Upper lobe of left lung (tissue), 6 donors: Measurements from ENCODE around the gene CD34. TPM values are rescaled to one million over a fixed set of nuclear protein-coding genes. Genes with fewer than 3 reads are reported as not detected.

Experiments
- ATAC-seq, 2 donors: fragments of 200-7000 bp; cut with Tn5 transposase; one replicate each; pipeline ENCODE4 v1.9.1; 2022; ENCODE audit warnings: mild to moderate bottlenecking in 2 of 2, moderate library complexity in 2 of 2; ENCODE audit not compliant: low FRiP score in 2 of 2
- DNase-seq, 2 donors: peaks; one replicate each; pipeline ENCODE4 v3.0.0-alpha.2; 2019 to 2020
- H3K27ac ChIP-seq, 4 donors: fragments of 200-600 bp; sonication (generic); one replicate each; pipeline ENCODE4 v1.5.1; 2016 to 2019
- H3K27me3 ChIP-seq, 4 donors: fragments of 200-600 bp; sonication (generic); one replicate each; pipeline ENCODE4 v1.5.1; 2017 to 2019
- H3K36me3 ChIP-seq, 4 donors: fragments of 200-600 bp; sonication (generic); one replicate each; pipeline ENCODE4 v1.5.1; 2016 to 2019
- H3K4me1 ChIP-seq, 4 donors: fragments of 200-600 bp; sonication (generic); one replicate each; pipeline ENCODE4 v1.5.1; 2018 to 2019
- H3K4me3 ChIP-seq, 4 donors: fragments of 200-600 bp; sonication (generic); one replicate each; pipeline ENCODE4 v1.5.1; 2017 to 2019; ENCODE audit warnings: mild to moderate bottlenecking in 2 of 4, moderate library complexity in 1 of 4
- H3K9me3 ChIP-seq, 4 donors: fragments of 200-600 bp; sonication (generic); one replicate each; pipeline ENCODE4 v1.5.1; 2018 to 2019
- EP300 ChIP-seq, 4 donors: sonication (generic); formaldehyde crosslinking; IDR thresholded peaks; one replicate each; pipeline ENCODE4 v1.5.1; 2017; ENCODE audit warnings: antibody characterized with exemption in 4 of 4, control low read depth in 2 of 4
- POLR2A ChIP-seq, 4 donors: fragments of 450-650 bp; IDR thresholded peaks; one replicate each; pipeline ENCODE4 v1.5.1; 2016 to 2017; ENCODE audit warnings: antibody characterized with exemption in 4 of 4, mild to moderate bottlenecking in 2 of 4
- POLR2AphosphoS5 ChIP-seq, 2 donors: sonication (generic); formaldehyde crosslinking; IDR thresholded peaks; one replicate each; pipeline ENCODE4 v1.5.1; 2017; ENCODE audit warnings: antibody characterized with exemption in 2 of 2
- WGBS, 2 donors: methylation state at CpG; one replicate each; pipeline ENCODE4 v1.1.5; 2017 to 2018; 5-methylcytosine and 5-hydroxymethylcytosine counted together
- total RNA-seq, 6 donors: library from RNA; depleted of rRNA in 4 of 6; stranded (reverse); fragments of >200 nt in 4 of 6; gene quantifications; one replicate each; pipeline versions ENCODE4 v1.1.0 to v1.2.1, GENCODE V29; 2016 to 2021
- TF ChIP-seq, protein P1 (sequence below), 6 experiments: fragments of 450-650 bp in 4 of 6; fragments of 200-600 bp in 2 of 6; sonication (generic) in 2 of 6; IDR thresholded peaks; one replicate each; pipeline ENCODE4 v1.5.1; 2016 to 2019; ENCODE audit warnings: antibody characterized with exemption in 6 of 6
- donor health status: DM: no; HTN: no; CAD: no; lungs with moderate emphysema.
- donor health status: DM: no; HTN: yes; CAD: no; lungs with severe emphysema.

CD34 gene, protein sequence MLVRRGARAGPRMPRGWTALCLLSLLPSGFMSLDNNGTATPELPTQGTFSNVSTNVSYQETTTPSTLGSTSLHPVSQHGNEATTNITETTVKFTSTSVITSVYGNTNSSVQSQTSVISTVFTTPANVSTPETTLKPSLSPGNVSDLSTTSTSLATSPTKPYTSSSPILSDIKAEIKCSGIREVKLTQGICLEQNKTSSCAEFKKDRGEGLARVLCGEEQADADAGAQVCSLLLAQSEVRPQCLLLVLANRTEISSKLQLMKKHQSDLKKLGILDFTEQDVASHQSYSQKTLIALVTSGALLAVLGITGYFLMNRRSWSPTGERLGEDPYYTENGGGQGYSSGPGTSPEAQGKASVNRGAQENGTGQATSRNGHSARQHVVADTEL
- 10 to 100 TPM in 5 of 6 donors, 1 to 10 TPM in 1; 8.8 to 78.2 (median 22.4) TPM for total RNA-seq

DNA sequence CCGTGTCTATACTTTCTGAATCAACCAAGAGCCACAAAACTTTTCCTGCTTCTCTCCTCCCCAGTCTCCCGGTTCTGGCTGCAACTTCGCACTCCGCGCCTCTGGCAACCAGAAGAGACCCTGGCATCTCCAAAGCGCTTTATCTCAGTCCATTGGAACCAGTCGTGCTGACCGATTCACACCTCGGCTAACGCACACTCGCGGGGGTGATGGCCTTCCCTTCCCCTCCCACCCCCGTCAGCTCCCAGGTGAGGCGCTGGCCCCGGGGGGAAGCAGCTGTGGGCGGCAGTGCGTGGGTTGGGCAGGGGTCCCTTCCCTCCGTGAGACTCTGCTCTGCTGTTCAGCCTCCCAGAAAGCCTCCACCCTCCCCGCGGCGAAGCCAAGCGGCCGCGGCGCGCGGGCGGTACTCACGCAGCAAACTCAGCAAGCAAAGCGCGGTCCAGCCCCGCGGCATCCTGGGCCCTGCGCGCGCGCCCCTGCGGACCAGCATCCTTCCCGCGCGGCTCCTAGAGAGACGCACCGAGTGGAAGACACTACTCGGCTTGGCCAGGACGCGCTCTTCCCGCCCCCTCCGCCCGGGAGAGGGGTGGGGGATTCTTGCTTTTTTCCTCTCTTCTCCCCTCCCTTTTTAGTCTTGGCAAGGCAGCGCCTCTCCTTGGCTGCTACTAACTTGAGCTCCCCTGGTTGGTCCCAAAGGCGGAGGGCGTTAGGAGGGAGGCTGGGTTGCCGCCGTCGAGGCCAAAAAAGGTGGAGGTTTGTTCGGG, at the start of gene CD34:
TSS of gene CD34 (minus strand) at position 535 of the 764 bp plus-strand sequence. CDS start at position 490, 45 bp downstream.
- WGBS, 2 donors: 2 to 6% methylated on average over 16 to 49 of the region's 56 CpGs
- TF ChIP-seq EP300 (IDR thresholded peaks at IDR 0.05) (no peak), POLR2AphosphoS5 (IDR thresholded peaks at IDR 0.05) (no peak), POLR2A (IDR thresholded peaks at IDR 0.05) (peak in 1 of 4 donors; percentile 30)
- TF ChIP-seq, protein P1, sequence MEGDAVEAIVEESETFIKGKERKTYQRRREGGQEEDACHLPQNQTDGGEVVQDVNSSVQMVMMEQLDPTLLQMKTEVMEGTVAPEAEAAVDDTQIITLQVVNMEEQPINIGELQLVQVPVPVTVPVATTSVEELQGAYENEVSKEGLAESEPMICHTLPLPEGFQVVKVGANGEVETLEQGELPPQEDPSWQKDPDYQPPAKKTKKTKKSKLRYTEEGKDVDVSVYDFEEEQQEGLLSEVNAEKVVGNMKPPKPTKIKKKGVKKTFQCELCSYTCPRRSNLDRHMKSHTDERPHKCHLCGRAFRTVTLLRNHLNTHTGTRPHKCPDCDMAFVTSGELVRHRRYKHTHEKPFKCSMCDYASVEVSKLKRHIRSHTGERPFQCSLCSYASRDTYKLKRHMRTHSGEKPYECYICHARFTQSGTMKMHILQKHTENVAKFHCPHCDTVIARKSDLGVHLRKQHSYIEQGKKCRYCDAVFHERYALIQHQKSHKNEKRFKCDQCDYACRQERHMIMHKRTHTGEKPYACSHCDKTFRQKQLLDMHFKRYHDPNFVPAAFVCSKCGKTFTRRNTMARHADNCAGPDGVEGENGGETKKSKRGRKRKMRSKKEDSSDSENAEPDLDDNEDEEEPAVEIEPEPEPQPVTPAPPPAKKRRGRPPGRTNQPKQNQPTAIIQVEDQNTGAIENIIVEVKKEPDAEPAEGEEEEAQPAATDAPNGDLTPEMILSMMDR (IDR thresholded peaks at IDR 0.05): no peak
- H3K36me3 ChIP-seq: no peaks in the 10 kb centered on the region
- peak in 1 of 2 donors; percentile 80 for ATAC-seq
- peaks cover 0 to 8% (median 3%) of the 10 kb centered on the region in 4 donors for H3K27me3 ChIP-seq
- H3K9me3 ChIP-seq: no peaks in the 10 kb centered on the region
- H3K4me3 ChIP-seq: peak within 1 kb of the TSS; percentile 18 to 55 (median 50)
- H3K4me1 ChIP-seq: peaks cover 4 to 31% (median 25%) of the 10 kb centered on the region in 4 donors
- peak within 1 kb of the TSS; percentile 61 to 80 (median 79) for H3K27ac ChIP-seq
- DNase-seq: peak in 1 of 2 donors; percentile 90

DNA sequence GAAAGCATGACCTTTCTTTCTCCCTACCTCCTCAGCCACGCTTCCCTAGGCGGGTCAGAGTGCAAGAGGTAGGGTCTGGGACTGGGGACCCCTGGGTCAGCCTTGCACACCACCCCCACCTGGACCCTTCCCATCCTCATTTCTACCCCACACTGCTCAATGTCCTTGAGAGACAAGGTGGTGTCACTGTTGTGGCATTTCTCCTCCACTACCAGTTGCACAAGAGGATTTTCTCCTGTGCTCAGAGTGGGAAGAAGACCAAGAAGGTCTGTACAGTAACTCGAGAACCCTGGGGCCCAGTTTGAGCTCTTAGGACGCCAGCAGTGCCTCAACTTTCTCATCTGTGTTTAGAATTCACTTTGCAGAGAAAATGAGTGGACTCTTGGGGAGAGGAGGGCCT, 49.4 kb upstream of the CD34 start:
- H3K4me1 ChIP-seq: peaks cover 37 to 44% (median 39%) of the 10 kb centered on the region in 4 donors
- H3K27me3 ChIP-seq: no peaks in the 10 kb centered on the region
- H3K27ac ChIP-seq: peak overlapping the region in 1 of 4 donors; percentile 71
- WGBS, 2 donors: 87 to 92% methylated on average over 4 of the region's 4 CpGs
- no peaks in the 10 kb centered on the region for H3K36me3 ChIP-seq
- TF ChIP-seq EP300 (IDR thresholded peaks at IDR 0.05): no peak
- no peak for TF ChIP-seq POLR2AphosphoS5 (IDR thresholded peaks at IDR 0.05)
- TF ChIP-seq, protein P1 (IDR thresholded peaks at IDR 0.05): no peak
- TF ChIP-seq POLR2A (IDR thresholded peaks at IDR 0.05): no peak
- no peak overlapping the region for H3K4me3 ChIP-seq
- H3K9me3 ChIP-seq: no peaks in the 10 kb centered on the region
- ATAC-seq (no peak), DNase-seq (no peak)

DNA sequence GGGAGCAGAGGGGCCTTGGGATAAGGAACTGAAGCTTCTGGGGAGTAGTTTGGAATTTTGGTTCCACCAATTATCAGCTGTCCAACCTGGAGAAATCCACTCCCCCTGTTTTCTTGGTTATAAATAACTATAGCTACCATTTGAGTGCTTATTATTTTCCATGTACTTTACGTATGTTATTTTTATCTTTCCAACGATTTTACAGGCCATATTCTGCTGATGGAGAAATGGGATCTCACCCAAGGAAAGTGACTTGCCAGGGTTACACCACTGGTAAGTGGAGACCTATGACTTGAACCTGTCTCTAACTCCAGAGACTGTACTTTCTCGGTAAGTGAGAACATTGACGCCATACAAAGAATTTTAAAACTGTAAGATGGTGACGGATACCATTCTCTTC, 49.0 kb upstream of the CD34 start:
- TF ChIP-seq POLR2A (IDR thresholded peaks at IDR 0.05) (no peak), EP300 (IDR thresholded peaks at IDR 0.05) (no peak)
- TF ChIP-seq, protein P1 (IDR thresholded peaks at IDR 0.05): no peak
- Histone ChIP-seq H3K27me3 (no peaks in the 10 kb centered on the region), H3K9me3 (no peaks in the 10 kb centered on the region), H3K27ac (peak overlapping the region; percentile 45 to 71 (median 54)), H3K36me3 (no peaks in the 10 kb centered on the region), H3K4me3 (peak overlapping the region in 2 of 4 donors; percentile 38 to 54), H3K4me1 (peaks cover 37 to 44% (median 39%) of the 10 kb centered on the region in 4 donors)
- ATAC-seq (no peak), DNase-seq (no peak)
- 70 to 73% methylated on average over 5 of the region's 5 CpGs for WGBS, 2 donors

DNA sequence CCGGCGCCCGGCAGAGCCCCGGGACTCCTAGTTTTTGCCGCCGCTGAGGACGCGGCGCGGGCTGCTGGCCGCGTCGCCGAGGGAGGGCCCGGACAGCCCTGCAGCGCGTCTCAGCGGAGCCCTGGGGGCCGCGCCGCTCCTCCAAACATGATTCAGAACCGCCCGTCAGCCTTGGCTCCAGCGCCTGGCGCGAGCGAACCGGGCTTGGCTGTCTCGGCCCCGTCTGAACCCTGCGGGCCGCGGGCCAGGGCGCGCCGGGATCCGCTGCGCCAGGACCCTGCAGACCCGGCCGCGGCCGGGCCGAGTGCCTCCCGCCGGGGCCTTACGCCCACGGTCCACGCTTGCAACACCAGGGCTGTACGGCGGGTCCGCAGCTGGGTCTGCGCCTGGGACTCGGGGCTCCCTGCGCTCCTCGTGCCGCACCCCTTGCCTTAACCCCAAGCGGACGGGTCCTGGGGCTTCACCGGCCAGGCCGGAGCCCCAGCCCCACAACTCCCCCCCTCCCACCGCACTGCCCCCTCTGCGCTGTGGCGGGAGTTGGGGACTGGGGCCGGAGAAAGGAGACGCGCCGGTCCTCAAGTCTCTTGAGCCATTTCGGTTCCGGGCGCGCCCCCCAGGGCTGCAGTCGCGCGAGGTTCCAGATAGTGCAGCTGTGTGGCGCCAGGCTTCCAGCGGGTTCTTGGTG, 48.4 kb upstream of the CD34 start:
- Histone ChIP-seq H3K36me3 (no peaks in the 10 kb centered on the region), H3K27me3 (no peaks in the 10 kb centered on the region), H3K27ac (peak overlapping the region; percentile 45 to 71 (median 54)), H3K4me3 (peak overlapping the region; percentile 38 to 55 (median 50)), H3K9me3 (no peaks in the 10 kb centered on the region), H3K4me1 (peaks cover 32 to 37% (median 35%) of the 10 kb centered on the region in 4 donors)
- WGBS, 2 donors: 0 to 28% methylated on average over 1 to 34 of the region's 76 CpGs
- DNase-seq (peak in 1 of 2 donors; percentile 95), ATAC-seq (peak; percentile 22 to 80)
- TF ChIP-seq POLR2A (IDR thresholded peaks at IDR 0.05): no peak
- no peak for TF ChIP-seq POLR2AphosphoS5 (IDR thresholded peaks at IDR 0.05)
- no peak for TF ChIP-seq EP300 (IDR thresholded peaks at IDR 0.05)
- TF ChIP-seq, protein P1 (IDR thresholded peaks at IDR 0.05): peak in 1 of 6 experiments; percentile 10
